ENCODE measurements around the gene AP2A1. TPM values are rescaled to one million over a fixed set of nuclear protein-coding genes. Genes with fewer than 3 reads are reported as not detected.

The AP2A1 gene
- polyA plus RNA-seq, 4 donors: 34.7 to 58.8 (median 53.6) TPM

DNA sequence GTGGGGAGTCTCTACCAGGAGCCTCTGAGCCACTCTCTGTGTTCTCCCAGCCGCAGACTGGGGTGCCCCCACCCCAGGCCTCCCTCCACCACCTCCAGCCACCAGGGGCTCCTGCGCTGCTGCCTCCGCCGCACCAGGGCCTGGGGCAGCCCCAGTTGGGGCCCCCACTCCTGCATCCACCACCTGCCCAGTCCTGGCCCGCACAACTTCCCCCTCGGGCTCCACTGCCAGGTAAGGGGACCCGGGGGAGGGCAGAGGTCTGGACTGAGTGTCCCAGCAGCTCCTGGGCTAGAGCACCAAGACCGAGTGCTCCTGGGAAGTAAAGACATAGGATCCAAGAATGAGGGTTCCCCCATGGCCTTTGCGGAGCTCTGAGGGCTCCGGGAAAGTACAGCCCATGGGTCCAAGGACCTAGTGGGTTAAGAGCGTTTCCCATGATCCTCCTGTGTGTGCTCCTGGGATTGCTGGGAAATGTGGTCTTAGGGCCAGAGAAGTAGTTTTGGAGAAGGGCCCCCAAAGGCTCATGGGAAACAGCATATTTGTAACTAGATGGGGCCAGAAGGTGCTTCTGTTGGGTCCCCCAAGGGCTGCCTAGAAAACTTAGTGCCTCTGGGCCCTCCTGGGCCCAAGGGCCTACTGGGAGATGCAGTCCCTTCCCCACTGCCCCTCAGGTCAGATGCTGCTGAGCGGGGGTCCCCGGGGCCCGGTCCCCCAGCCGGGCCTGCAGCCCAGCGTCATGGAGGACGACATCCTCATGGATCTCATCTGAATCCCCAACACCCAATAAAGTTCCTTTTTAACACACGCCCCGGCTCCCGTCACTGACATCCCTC is 69.6 kb downstream of the AP2A1 start:
- no peak overlapping the region for H3K27ac ChIP-seq (ENCODE audit: low read depth in 1 of 3, low read length in 2 of 3)
- no peak for DNase-seq
- WGBS, 3 donors: 96 to 98% (median 98%) methylated on average over 20 of the region's 20 CpGs
- no peaks in the 10 kb centered on the region for H3K27me3 ChIP-seq (ENCODE audit: control insufficient read depth in 3 of 3, insufficient read depth in 3 of 3, low read length in 3 of 3)
- peaks cover 23 to 93% (median 27%) of the 10 kb centered on the region in 3 donors for H3K36me3 ChIP-seq (ENCODE audit: control insufficient read depth in 3 of 3, insufficient read depth in 2 of 3, low read depth in 1 of 3, low read length in 3 of 3)
- no peak overlapping the region for H3K4me3 ChIP-seq (ENCODE audit: low read depth in 1 of 3, low read length in 3 of 3)
- no peaks in the 10 kb centered on the region for H3K4me1 ChIP-seq (ENCODE audit: control insufficient read depth in 3 of 3, insufficient read depth in 2 of 3, low read depth in 1 of 3, low read length in 2 of 3)
- FAIRE-seq: no peak
- H3K9me3 ChIP-seq (ENCODE audit: control insufficient read depth in 2 of 2, insufficient read depth in 1 of 2, low read depth in 1 of 2, low read length in 1 of 2): no peaks in the 10 kb centered on the region

DNA sequence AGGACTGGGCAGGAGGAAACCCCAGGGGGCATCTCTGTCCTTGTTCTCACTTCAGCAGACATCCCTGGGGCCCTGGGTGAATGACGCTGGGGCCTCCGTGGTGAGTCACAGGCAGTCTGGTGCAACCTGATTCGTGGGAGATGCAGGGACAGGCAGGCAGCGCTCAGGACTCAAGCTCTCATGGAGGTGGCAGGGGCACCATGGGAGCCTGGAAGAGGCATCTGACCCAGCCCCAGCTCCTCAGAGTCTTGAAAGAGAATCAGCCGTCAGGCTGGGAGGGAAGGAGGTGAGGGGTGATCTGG is 70.2 kb downstream of the AP2A1 start:
- FAIRE-seq (no peak), DNase-seq (no peak)
- Histone ChIP-seq H3K4me1 (ENCODE audit: control insufficient read depth in 3 of 3, insufficient read depth in 2 of 3, low read depth in 1 of 3, low read length in 2 of 3) (no peaks in the 10 kb centered on the region), H3K27me3 (ENCODE audit: control insufficient read depth in 3 of 3, insufficient read depth in 3 of 3, low read length in 3 of 3) (no peaks in the 10 kb centered on the region), H3K36me3 (ENCODE audit: control insufficient read depth in 3 of 3, insufficient read depth in 2 of 3, low read depth in 1 of 3, low read length in 3 of 3) (peaks cover 19 to 91% (median 27%) of the 10 kb centered on the region in 3 donors), H3K27ac (ENCODE audit: low read depth in 1 of 3, low read length in 2 of 3) (no peak overlapping the region), H3K4me3 (ENCODE audit: low read depth in 1 of 3, low read length in 3 of 3) (no peak overlapping the region), H3K9me3 (ENCODE audit: control insufficient read depth in 2 of 2, insufficient read depth in 1 of 2, low read depth in 1 of 2, low read length in 1 of 2) (no peaks in the 10 kb centered on the region)
- 93 to 97% (median 93%) methylated on average over 5 of the region's 5 CpGs for WGBS, 3 donors

DNA sequence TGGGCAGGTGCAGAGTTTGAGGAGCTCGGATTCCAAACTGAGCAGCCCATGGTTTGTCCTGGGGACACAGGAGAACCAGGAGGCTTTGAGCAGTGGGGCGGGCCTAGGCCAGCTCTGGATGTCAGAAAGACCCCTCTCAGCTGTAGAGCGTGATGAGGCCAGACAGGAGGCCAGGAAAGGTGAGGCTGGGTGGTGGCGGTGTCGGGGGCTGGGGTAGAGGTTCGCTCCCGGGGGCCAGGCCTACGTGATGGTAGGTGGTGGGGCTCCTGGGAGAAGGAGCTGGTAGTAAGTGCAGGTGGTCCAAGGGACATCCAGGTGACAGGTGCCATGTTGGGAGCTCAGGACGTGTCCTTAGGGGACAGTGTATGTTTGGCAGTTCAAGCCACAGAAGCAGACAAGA is 70.6 kb downstream of the AP2A1 start:
- H3K9me3 ChIP-seq (ENCODE audit: control insufficient read depth in 2 of 2, insufficient read depth in 1 of 2, low read depth in 1 of 2, low read length in 1 of 2): no peaks in the 10 kb centered on the region
- FAIRE-seq (no peak), DNase-seq (no peak)

DNA sequence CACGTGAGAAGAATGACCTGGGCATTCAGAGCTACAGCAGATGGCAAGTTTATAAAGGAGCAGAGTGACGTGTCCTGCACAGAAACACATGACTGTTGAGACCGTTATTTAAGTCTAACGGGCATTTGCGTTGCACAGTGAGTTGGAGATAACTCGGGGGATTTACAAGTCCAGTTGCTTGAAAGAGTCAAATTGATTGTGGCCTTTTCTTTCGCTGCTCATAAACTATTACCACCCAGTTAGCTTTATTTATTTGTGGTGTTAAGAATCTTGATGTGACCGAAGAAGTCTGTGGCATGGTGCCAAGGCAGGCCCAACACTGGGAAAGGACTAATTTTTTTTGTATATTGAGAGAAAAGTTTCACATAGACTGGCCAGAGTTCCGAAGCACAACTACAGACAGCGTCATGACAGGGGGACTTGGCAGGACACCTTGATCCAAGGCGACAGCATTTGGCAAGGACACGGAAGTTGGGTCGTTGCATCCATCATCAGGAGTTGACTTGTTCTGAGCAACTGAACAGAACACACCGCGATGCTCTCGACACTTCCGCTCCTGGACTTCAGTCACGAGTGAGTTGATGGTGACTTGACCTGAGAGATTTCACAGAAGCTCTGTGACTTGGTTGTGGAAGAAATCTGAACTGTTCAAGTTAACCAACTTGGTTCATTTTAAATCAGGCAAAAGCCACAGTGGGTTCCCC is 72.2 kb downstream of the AP2A1 start:
- FAIRE-seq (no peak), DNase-seq (no peak)
- peaks cover 14 to 72% (median 21%) of the 10 kb centered on the region in 3 donors for H3K36me3 ChIP-seq (ENCODE audit: control insufficient read depth in 3 of 3, insufficient read depth in 2 of 3, low read depth in 1 of 3, low read length in 3 of 3)
- WGBS, 3 donors: 82 to 95% (median 88%) methylated on average over 18 of the region's 18 CpGs
- no peak overlapping the region for H3K27ac ChIP-seq (ENCODE audit: low read depth in 1 of 3, low read length in 2 of 3)
- no peaks in the 10 kb centered on the region for H3K27me3 ChIP-seq (ENCODE audit: control insufficient read depth in 3 of 3, insufficient read depth in 3 of 3, low read length in 3 of 3)
- no peaks in the 10 kb centered on the region for H3K9me3 ChIP-seq (ENCODE audit: control insufficient read depth in 2 of 2, insufficient read depth in 1 of 2, low read depth in 1 of 2, low read length in 1 of 2)
- no peaks in the 10 kb centered on the region for H3K4me1 ChIP-seq (ENCODE audit: control insufficient read depth in 3 of 3, insufficient read depth in 2 of 3, low read depth in 1 of 3, low read length in 2 of 3)
- H3K4me3 ChIP-seq (ENCODE audit: low read depth in 1 of 3, low read length in 3 of 3): no peak overlapping the region

More for the DNA sequence above, 70.6 kb downstream of the AP2A1 start:
- Histone ChIP-seq H3K4me1 (ENCODE audit: control insufficient read depth in 3 of 3, insufficient read depth in 2 of 3, low read depth in 1 of 3, low read length in 2 of 3) (no peaks in the 10 kb centered on the region), H3K27ac (ENCODE audit: low read depth in 1 of 3, low read length in 2 of 3) (no peak overlapping the region), H3K27me3 (ENCODE audit: control insufficient read depth in 3 of 3, insufficient read depth in 3 of 3, low read length in 3 of 3) (no peaks in the 10 kb centered on the region), H3K36me3 (ENCODE audit: control insufficient read depth in 3 of 3, insufficient read depth in 2 of 3, low read depth in 1 of 3, low read length in 3 of 3) (peaks cover 16 to 88% (median 27%) of the 10 kb centered on the region in 3 donors), H3K4me3 (ENCODE audit: low read depth in 1 of 3, low read length in 3 of 3) (no peak overlapping the region)
- WGBS, 3 donors: 94 to 99% (median 97%) methylated on average over 9 of the region's 9 CpGs

DNA sequence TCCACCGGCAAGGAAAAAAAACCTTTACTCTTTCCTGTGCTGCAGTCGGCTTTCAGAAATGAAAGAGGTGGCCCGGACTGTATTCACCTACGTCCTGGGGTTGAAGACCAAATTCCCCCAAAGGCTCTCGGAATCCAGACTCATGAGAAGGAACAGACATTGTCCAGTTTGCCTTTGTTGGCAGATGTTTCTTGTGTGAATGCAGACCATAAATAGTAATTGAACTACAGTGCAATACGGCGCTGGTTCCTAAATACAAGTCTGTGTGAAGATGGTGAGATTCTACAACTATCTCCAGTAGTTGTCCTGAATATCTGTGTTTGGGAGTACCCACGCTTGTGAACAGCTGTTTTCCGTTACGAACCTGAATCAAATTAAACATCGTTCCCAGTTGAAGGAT is 72.9 kb downstream of the AP2A1 start:
- Histone ChIP-seq H3K27me3 (ENCODE audit: control insufficient read depth in 3 of 3, insufficient read depth in 3 of 3, low read length in 3 of 3) (no peaks in the 10 kb centered on the region), H3K4me1 (ENCODE audit: control insufficient read depth in 3 of 3, insufficient read depth in 2 of 3, low read depth in 1 of 3, low read length in 2 of 3) (no peaks in the 10 kb centered on the region), H3K27ac (ENCODE audit: low read depth in 1 of 3, low read length in 2 of 3) (no peak overlapping the region), H3K9me3 (ENCODE audit: control insufficient read depth in 2 of 2, insufficient read depth in 1 of 2, low read depth in 1 of 2, low read length in 1 of 2) (no peaks in the 10 kb centered on the region), H3K4me3 (ENCODE audit: low read depth in 1 of 3, low read length in 3 of 3) (no peak overlapping the region), H3K36me3 (ENCODE audit: control insufficient read depth in 3 of 3, insufficient read depth in 2 of 3, low read depth in 1 of 3, low read length in 3 of 3) (peaks cover 8 to 65% (median 15%) of the 10 kb centered on the region in 3 donors)
- FAIRE-seq (no peak), DNase-seq (no peak)
- 93 to 96% (median 95%) methylated on average over 11 of the region's 11 CpGs for WGBS, 3 donors

DNA sequence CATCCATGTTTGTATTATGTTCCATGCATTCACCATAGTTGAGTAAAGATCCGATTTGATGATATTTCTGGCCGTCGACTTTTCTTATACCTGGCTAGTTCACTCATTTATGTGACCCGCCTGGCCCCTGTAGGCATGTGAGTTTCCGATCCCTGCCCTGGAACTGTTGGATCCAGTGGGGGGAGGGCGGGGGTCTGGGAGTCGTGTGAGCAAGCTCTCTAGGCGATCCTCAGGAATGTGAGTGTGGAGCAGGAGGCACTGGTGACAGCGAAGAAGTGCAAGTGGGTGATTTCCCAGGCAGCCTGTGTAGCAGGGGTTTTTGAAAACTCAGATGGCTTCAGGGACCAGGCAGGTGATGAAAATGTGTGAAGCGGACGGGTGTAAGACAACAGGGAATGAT is 73.5 kb downstream of the AP2A1 start:
- H3K27ac ChIP-seq (ENCODE audit: low read depth in 1 of 3, low read length in 2 of 3): no peak overlapping the region
- H3K9me3 ChIP-seq (ENCODE audit: control insufficient read depth in 2 of 2, insufficient read depth in 1 of 2, low read depth in 1 of 2, low read length in 1 of 2): no peaks in the 10 kb centered on the region
- H3K4me1 ChIP-seq (ENCODE audit: control insufficient read depth in 3 of 3, insufficient read depth in 2 of 3, low read depth in 1 of 3, low read length in 2 of 3): no peaks in the 10 kb centered on the region
- H3K4me3 ChIP-seq (ENCODE audit: low read depth in 1 of 3, low read length in 3 of 3): no peak overlapping the region
- no peak for DNase-seq
- no peak for FAIRE-seq
- peaks cover 2 to 59% (median 12%) of the 10 kb centered on the region in 3 donors for H3K36me3 ChIP-seq (ENCODE audit: control insufficient read depth in 3 of 3, insufficient read depth in 2 of 3, low read depth in 1 of 3, low read length in 3 of 3)
- H3K27me3 ChIP-seq (ENCODE audit: control insufficient read depth in 3 of 3, insufficient read depth in 3 of 3, low read length in 3 of 3): no peaks in the 10 kb centered on the region
- 92 to 95% (median 93%) methylated on average over 11 of the region's 11 CpGs for WGBS, 3 donors

DNA sequence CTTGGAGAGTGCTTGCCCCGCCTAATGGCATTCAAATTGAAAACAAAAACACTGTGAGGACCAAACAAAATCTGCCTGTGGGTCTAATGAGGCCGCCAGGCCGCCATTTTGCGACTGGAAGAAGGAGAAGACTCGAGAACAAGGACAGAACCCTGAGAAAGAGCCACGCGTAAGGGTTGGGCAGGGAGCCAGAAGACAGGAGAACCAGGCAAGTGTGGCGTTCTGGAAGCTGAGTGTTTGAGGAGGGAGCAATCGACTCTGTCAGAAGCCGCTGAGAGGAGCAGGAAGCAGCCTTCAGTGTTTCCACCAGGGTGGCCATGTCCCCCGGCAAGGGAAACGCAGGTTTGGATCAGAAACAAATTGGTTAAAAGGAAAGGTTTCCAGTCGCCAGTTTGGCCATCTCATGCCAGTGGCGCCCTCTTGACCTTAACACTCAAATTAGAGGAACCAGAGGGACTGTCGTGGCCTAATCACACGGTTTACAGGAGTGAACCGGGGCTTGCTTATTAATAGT is 74.0 kb downstream of the AP2A1 start:
- DNase-seq (no peak), FAIRE-seq (no peak)
- Histone ChIP-seq H3K27me3 (ENCODE audit: control insufficient read depth in 3 of 3, insufficient read depth in 3 of 3, low read length in 3 of 3) (no peaks in the 10 kb centered on the region), H3K9me3 (ENCODE audit: control insufficient read depth in 2 of 2, insufficient read depth in 1 of 2, low read depth in 1 of 2, low read length in 1 of 2) (no peaks in the 10 kb centered on the region), H3K4me3 (ENCODE audit: low read depth in 1 of 3, low read length in 3 of 3) (no peak overlapping the region), H3K27ac (ENCODE audit: low read depth in 1 of 3, low read length in 2 of 3) (no peak overlapping the region), H3K4me1 (ENCODE audit: control insufficient read depth in 3 of 3, insufficient read depth in 2 of 3, low read depth in 1 of 3, low read length in 2 of 3) (no peaks in the 10 kb centered on the region), H3K36me3 (ENCODE audit: control insufficient read depth in 3 of 3, insufficient read depth in 2 of 3, low read depth in 1 of 3, low read length in 3 of 3) (peaks cover 2 to 54% (median 12%) of the 10 kb centered on the region in 3 donors)
- 90 to 94% (median 92%) methylated on average over 17 of the region's 17 CpGs for WGBS, 3 donors

DNA sequence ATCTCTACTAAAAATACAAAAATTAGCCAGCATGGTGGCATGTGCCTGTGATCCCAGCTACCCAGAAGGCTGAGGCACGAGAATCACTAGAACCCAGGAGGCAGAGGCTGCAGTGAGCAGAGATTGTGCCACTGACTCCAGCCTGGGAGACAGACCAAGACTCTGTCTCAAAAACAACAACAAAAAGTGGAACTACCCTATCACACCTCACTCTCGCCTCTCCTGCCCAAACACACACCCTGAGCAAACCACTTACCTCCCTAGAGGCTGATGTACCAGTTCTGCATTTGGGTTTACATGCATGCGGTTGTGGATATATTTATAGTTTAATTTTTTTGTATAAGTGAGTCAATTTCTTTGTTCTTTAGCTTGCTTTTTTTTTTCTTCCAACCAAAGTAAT is 76.5 kb downstream of the AP2A1 start:
- Histone ChIP-seq H3K4me1 (ENCODE audit: control insufficient read depth in 3 of 3, insufficient read depth in 2 of 3, low read depth in 1 of 3, low read length in 2 of 3) (no peaks in the 10 kb centered on the region), H3K36me3 (ENCODE audit: control insufficient read depth in 3 of 3, insufficient read depth in 2 of 3, low read depth in 1 of 3, low read length in 3 of 3) (peaks cover 2 to 32% (median 5%) of the 10 kb centered on the region in 3 donors), H3K4me3 (ENCODE audit: low read depth in 1 of 3, low read length in 3 of 3) (no peak overlapping the region), H3K27me3 (ENCODE audit: control insufficient read depth in 3 of 3, insufficient read depth in 3 of 3, low read length in 3 of 3) (no peaks in the 10 kb centered on the region), H3K27ac (ENCODE audit: low read depth in 1 of 3, low read length in 2 of 3) (no peak overlapping the region), H3K9me3 (ENCODE audit: control insufficient read depth in 2 of 2, insufficient read depth in 1 of 2, low read depth in 1 of 2, low read length in 1 of 2) (no peaks in the 10 kb centered on the region)
- DNase-seq: no peak
- no peak for FAIRE-seq
- 83 to 95% (median 91%) methylated on average over 3 of the region's 3 CpGs for WGBS, 3 donors

Measured in small intestine (tissue), 7 donors.